ENCODE measurements around the gene IGF1R.

Gene IGF1R

DNA sequence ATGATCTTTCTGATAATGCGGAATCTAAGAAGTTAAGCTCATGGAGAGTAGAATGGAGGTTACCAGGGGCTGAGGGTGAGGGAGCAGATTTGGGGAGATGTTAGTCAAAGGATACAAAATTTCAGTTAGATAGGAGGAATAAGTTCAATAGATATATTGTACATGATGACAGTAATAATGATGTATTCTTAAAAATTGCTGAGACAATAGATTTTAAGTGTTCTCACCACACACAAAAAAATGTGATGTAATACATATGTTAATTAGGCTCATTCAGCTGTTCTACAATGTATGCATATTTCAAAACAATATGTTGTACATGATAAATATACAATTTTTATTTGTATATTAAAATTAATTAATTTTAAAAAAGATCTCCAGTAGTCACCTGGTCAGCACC is 277.9 kb downstream of the IGF1R start:
- Histone ChIP-seq H3K27ac (ENCODE audit: low read depth, low read length) (no peak overlapping the region), H3K9me3 (ENCODE audit: control insufficient read depth in 1 of 2, low read length in 2 of 2) (no peaks in the 10 kb centered on the region), H3K27me3 (ENCODE audit: control insufficient read depth in 1 of 2, insufficient read depth in 2 of 2, low read length in 2 of 2) (no peaks in the 10 kb centered on the region), H3K4me3 (ENCODE audit: low read depth in 1 of 2, low read length in 2 of 2) (no peak overlapping the region), H3K4me1 (ENCODE audit: control insufficient read depth in 1 of 2, insufficient read depth in 2 of 2, low read length in 2 of 2) (no peaks in the 10 kb centered on the region), H3K36me3 (ENCODE audit: control insufficient read depth in 1 of 2, insufficient read depth in 2 of 2, low read length in 2 of 2) (peaks cover 7 to 45% of the 10 kb centered on the region in 2 donors), H3K9ac (ENCODE audit: low read depth in 1 of 2, low read length in 2 of 2) (no peak overlapping the region)

DNA sequence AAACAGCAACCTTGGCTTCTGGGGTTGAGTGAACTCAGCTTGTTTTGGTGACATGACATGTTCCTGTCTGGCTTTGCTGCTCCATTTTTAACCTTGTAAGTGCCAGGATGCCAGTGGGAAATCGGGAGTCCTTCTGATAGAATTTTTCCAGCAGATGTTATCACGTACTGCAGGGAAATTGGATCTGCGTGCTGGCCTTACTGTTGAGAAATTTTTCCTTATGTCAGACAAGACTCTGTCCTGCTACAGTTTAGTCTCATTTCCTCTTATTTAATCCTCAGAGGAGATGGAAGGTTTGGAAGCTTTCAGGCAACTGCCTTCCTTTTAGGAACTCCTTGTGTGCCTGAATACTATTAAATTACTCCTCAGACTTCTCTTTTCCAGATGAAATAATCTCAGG is 278.7 kb downstream of the IGF1R start:
- H3K9ac ChIP-seq (ENCODE audit: low read depth in 1 of 2, low read length in 2 of 2) = no peak overlapping the region
- peaks cover 7 to 42% of the 10 kb centered on the region in 2 donors for H3K36me3 ChIP-seq (ENCODE audit: control insufficient read depth in 1 of 2, insufficient read depth in 2 of 2, low read length in 2 of 2)
- H3K9me3 ChIP-seq (ENCODE audit: control insufficient read depth in 1 of 2, low read length in 2 of 2) = no peaks in the 10 kb centered on the region
- no peaks in the 10 kb centered on the region for H3K4me1 ChIP-seq (ENCODE audit: control insufficient read depth in 1 of 2, insufficient read depth in 2 of 2, low read length in 2 of 2)
- H3K27ac ChIP-seq (ENCODE audit: low read depth, low read length) = no peak overlapping the region
- no peak overlapping the region for H3K4me3 ChIP-seq (ENCODE audit: low read depth in 1 of 2, low read length in 2 of 2)
- no peaks in the 10 kb centered on the region for H3K27me3 ChIP-seq (ENCODE audit: control insufficient read depth in 1 of 2, insufficient read depth in 2 of 2, low read length in 2 of 2)

DNA sequence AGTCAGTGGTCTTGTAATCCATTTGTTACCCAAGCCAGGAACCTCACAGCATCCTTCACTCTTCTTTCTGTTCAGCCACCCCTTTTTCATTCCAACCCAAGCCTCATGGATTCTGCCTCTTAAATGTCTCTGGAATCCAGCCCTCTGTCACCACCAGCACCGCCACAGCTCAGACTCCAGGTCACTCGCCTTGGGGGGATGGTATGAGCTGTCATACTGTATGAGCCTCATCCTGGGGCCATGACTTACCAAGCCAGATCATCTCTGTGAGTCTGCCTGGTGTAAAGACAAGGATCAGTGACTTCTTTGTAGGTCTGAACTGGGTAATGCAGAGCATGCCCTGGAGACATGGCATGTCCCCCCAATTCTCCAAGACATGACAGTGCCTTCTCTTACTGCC is 279.7 kb downstream of the IGF1R start:
- no peaks in the 10 kb centered on the region for H3K9me3 ChIP-seq (ENCODE audit: control insufficient read depth in 1 of 2, low read length in 2 of 2)
- peaks cover 2 to 33% of the 10 kb centered on the region in 2 donors for H3K36me3 ChIP-seq (ENCODE audit: control insufficient read depth in 1 of 2, insufficient read depth in 2 of 2, low read length in 2 of 2)
- H3K27ac ChIP-seq (ENCODE audit: low read depth, low read length) = no peak overlapping the region
- H3K4me3 ChIP-seq (ENCODE audit: low read depth in 1 of 2, low read length in 2 of 2) = no peak overlapping the region
- no peak overlapping the region for H3K9ac ChIP-seq (ENCODE audit: low read depth in 1 of 2, low read length in 2 of 2)
- no peaks in the 10 kb centered on the region for H3K4me1 ChIP-seq (ENCODE audit: control insufficient read depth in 1 of 2, insufficient read depth in 2 of 2, low read length in 2 of 2)
- H3K27me3 ChIP-seq (ENCODE audit: control insufficient read depth in 1 of 2, insufficient read depth in 2 of 2, low read length in 2 of 2) = no peaks in the 10 kb centered on the region

DNA sequence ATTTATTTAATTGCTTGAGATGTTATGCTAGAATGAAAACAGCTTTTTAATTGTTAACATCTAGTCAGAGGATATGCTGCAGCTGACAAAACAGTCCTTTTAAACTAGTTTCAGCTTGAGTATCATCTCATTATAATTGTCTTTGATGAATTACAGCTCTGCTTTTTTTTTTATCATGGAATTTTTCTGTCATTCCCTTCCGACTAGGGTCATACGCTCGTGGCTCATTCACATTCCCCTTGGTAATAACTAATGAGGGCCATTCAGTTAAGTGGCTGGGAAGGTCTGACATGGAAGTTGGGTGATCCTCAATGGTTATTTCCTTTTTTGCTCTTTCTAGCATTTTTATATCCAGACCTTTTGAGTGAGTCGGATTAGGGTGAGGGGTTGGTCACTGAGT is 282.2 kb downstream of the IGF1R start:
- Histone ChIP-seq H3K27ac (ENCODE audit: low read depth, low read length) (no peak overlapping the region), H3K36me3 (ENCODE audit: control insufficient read depth in 1 of 2, insufficient read depth in 2 of 2, low read length in 2 of 2) (peaks cover 0 to 23% of the 10 kb centered on the region in 2 donors), H3K9ac (ENCODE audit: low read depth in 1 of 2, low read length in 2 of 2) (no peak overlapping the region), H3K4me3 (ENCODE audit: low read depth in 1 of 2, low read length in 2 of 2) (no peak overlapping the region), H3K27me3 (ENCODE audit: control insufficient read depth in 1 of 2, insufficient read depth in 2 of 2, low read length in 2 of 2) (no peaks in the 10 kb centered on the region), H3K9me3 (ENCODE audit: control insufficient read depth in 1 of 2, low read length in 2 of 2) (no peaks in the 10 kb centered on the region), H3K4me1 (ENCODE audit: control insufficient read depth in 1 of 2, insufficient read depth in 2 of 2, low read length in 2 of 2) (no peaks in the 10 kb centered on the region)

DNA sequence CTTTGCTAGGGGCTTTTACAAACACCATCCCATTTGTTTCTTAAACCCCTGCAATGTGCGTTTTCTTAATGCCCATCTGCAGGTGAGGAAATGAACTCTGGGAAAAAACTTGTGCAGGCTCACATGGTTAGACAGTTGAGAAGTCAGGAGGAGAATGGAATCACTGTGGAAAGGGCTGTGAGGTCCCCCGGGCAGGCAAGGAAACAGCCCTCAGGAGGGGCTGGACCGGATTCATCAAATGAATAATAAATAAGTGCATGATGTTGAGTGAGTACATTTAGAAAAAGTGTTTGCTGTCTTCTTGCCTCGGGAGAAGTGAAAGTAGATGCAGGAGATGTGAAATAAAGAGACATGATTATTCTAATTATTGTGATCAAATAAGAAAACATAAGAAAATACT is 282.7 kb downstream of the IGF1R start:
- Histone ChIP-seq H3K4me3 (ENCODE audit: low read depth in 1 of 2, low read length in 2 of 2) (no peak overlapping the region), H3K27ac (ENCODE audit: low read depth, low read length) (no peak overlapping the region), H3K4me1 (ENCODE audit: control insufficient read depth in 1 of 2, insufficient read depth in 2 of 2, low read length in 2 of 2) (no peaks in the 10 kb centered on the region), H3K27me3 (ENCODE audit: control insufficient read depth in 1 of 2, insufficient read depth in 2 of 2, low read length in 2 of 2) (no peaks in the 10 kb centered on the region), H3K36me3 (ENCODE audit: control insufficient read depth in 1 of 2, insufficient read depth in 2 of 2, low read length in 2 of 2) (peaks cover 0 to 27% of the 10 kb centered on the region in 2 donors), H3K9me3 (ENCODE audit: control insufficient read depth in 1 of 2, low read length in 2 of 2) (no peaks in the 10 kb centered on the region), H3K9ac (ENCODE audit: low read depth in 1 of 2, low read length in 2 of 2) (no peak overlapping the region)

DNA sequence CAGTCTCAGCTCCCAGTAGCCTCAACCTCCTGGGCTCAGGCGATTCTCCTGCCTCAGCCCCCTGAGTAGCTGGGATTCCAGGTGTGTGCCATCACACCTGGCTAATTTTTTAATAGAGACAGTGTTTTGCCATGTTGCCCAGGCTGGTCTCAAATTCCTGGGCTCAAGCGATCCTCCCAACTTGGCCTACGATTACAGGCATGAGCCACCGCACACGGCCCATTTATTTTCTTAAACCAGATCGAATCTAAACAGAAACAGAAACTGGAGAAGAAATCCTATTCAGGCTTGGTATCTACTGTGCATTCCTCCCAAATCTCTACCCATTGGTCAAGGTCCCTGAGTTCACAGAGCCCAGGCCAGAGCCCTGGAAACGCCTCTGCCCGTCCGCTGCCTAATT is 285.1 kb downstream of the IGF1R start:
- no peaks in the 10 kb centered on the region for H3K27me3 ChIP-seq (ENCODE audit: control insufficient read depth in 1 of 2, insufficient read depth in 2 of 2, low read length in 2 of 2)
- no peak overlapping the region for H3K4me3 ChIP-seq (ENCODE audit: low read depth in 1 of 2, low read length in 2 of 2)
- H3K27ac ChIP-seq (ENCODE audit: low read depth, low read length) = no peak overlapping the region
- H3K9ac ChIP-seq (ENCODE audit: low read depth in 1 of 2, low read length in 2 of 2) = no peak overlapping the region
- H3K4me1 ChIP-seq (ENCODE audit: control insufficient read depth in 1 of 2, insufficient read depth in 2 of 2, low read length in 2 of 2) = no peaks in the 10 kb centered on the region
- H3K36me3 ChIP-seq (ENCODE audit: control insufficient read depth in 1 of 2, insufficient read depth in 2 of 2, low read length in 2 of 2) = peaks cover 0 to 25% of the 10 kb centered on the region in 2 donors
- no peaks in the 10 kb centered on the region for H3K9me3 ChIP-seq (ENCODE audit: control insufficient read depth in 1 of 2, low read length in 2 of 2)

DNA sequence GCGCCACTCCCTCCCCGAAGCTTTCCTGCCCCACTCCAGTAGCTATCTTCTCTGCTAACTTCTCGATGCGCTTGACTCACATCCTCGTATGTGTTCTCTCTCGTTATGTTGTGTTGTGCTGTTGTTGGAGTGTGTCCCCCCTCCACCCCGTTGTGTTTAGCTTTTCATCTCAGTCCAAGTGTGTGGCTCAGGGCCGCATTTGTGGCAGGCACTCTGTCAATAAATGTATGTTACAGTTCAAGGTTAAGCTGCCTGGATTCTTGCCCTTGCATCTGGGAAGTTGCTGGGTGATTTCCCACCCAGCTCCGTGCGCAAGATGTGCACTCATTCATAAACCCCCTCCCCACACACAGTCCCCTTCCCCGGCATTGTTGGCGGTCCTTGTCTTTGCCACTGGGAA is 287.4 kb downstream of the IGF1R start:
- H3K27ac ChIP-seq (ENCODE audit: low read depth, low read length) = no peak overlapping the region
- H3K9me3 ChIP-seq (ENCODE audit: control insufficient read depth in 1 of 2, low read length in 2 of 2) = no peaks in the 10 kb centered on the region
- H3K4me3 ChIP-seq (ENCODE audit: low read depth in 1 of 2, low read length in 2 of 2) = no peak overlapping the region
- H3K9ac ChIP-seq (ENCODE audit: low read depth in 1 of 2, low read length in 2 of 2) = no peak overlapping the region
- no peaks in the 10 kb centered on the region for H3K27me3 ChIP-seq (ENCODE audit: control insufficient read depth in 1 of 2, insufficient read depth in 2 of 2, low read length in 2 of 2)
- no peaks in the 10 kb centered on the region for H3K4me1 ChIP-seq (ENCODE audit: control insufficient read depth in 1 of 2, insufficient read depth in 2 of 2, low read length in 2 of 2)
- H3K36me3 ChIP-seq (ENCODE audit: control insufficient read depth in 1 of 2, insufficient read depth in 2 of 2, low read length in 2 of 2) = peaks cover 13 to 34% of the 10 kb centered on the region in 2 donors

DNA sequence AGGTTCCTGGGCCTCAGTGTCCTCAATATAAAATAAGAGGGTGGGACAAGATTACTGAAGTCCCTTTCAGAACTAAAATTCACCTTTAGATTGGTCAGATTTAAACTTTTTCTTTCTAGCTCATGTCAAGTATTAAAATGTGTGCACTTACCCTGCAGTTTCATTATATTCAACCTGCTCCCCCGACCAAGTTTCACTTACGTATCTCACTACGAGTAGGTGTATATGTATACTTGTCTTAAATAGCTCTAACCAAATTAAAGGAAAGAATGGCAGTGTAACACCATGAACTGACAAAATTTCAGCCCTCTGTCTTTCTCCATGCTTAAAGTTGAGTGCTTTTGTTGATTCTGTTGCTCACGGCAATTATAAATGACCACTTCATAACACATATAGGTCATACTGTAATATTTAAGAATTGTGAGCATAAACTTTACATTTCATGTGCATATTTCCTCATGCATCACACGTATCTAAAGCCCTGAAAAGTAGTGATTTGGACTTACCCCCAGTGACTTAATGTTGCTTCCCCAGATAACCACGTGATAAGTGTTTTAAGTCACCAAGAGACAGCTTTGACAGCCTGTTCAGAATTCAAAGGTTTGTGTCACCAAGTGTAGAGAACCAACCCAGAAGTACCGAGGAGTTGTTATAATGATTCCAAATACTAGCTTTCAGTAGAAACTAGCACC is 289.2 kb downstream of the IGF1R start:
- Histone ChIP-seq H3K9ac (ENCODE audit: low read depth in 1 of 2, low read length in 2 of 2) (no peak overlapping the region), H3K36me3 (ENCODE audit: control insufficient read depth in 1 of 2, insufficient read depth in 2 of 2, low read length in 2 of 2) (peaks cover 13 to 40% of the 10 kb centered on the region in 2 donors), H3K4me1 (ENCODE audit: control insufficient read depth in 1 of 2, insufficient read depth in 2 of 2, low read length in 2 of 2) (peaks cover 0 to 6% of the 10 kb centered on the region in 2 donors), H3K9me3 (ENCODE audit: control insufficient read depth in 1 of 2, low read length in 2 of 2) (no peaks in the 10 kb centered on the region), H3K4me3 (ENCODE audit: low read depth in 1 of 2, low read length in 2 of 2) (no peak overlapping the region), H3K27ac (ENCODE audit: low read depth, low read length) (no peak overlapping the region), H3K27me3 (ENCODE audit: control insufficient read depth in 1 of 2, insufficient read depth in 2 of 2, low read length in 2 of 2) (no peaks in the 10 kb centered on the region)

DNA sequence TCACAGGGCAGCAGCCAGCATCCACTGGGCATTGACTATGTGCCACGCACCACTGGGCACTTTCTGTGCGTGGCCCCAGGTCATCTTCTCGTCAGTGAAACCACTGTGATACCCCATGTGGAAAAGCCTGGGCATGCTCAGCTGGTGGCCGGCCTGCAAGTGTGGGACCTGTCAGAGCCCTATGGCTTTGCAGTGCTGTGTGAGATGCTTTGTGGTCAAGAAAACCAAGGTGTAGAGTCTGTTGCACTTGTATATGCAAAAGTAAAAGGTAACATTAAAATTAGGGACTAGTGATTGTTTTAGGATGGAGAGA is 289.7 kb downstream of the IGF1R start:
- no peaks in the 10 kb centered on the region for H3K27me3 ChIP-seq (ENCODE audit: control insufficient read depth in 1 of 2, insufficient read depth in 2 of 2, low read length in 2 of 2)
- peaks cover 13 to 45% of the 10 kb centered on the region in 2 donors for H3K36me3 ChIP-seq (ENCODE audit: control insufficient read depth in 1 of 2, insufficient read depth in 2 of 2, low read length in 2 of 2)
- peaks cover 0 to 10% of the 10 kb centered on the region in 2 donors for H3K4me1 ChIP-seq (ENCODE audit: control insufficient read depth in 1 of 2, insufficient read depth in 2 of 2, low read length in 2 of 2)
- no peak overlapping the region for H3K27ac ChIP-seq (ENCODE audit: low read depth, low read length)
- no peak overlapping the region for H3K4me3 ChIP-seq (ENCODE audit: low read depth in 1 of 2, low read length in 2 of 2)
- H3K9me3 ChIP-seq (ENCODE audit: control insufficient read depth in 1 of 2, low read length in 2 of 2) = no peaks in the 10 kb centered on the region
- no peak overlapping the region for H3K9ac ChIP-seq (ENCODE audit: low read depth in 1 of 2, low read length in 2 of 2)

DNA sequence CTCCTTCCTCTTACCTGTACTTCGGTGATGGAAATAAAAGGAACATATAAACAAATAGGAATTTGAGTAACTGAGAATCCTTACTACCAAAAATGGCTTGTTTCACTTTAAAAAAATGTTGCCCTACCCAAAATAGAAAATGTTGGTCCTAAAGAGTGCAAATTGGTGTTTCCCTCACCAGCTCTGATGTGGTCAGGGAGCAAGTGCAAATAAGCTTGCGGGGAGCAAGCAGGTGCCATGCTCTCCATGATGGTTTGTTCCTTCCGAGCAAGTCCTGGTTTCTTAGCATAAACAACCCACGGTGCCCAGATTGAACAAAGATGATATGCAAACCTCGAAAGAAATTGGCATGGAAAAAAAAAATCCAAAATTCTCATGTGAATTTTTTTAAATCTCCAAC is 290.5 kb downstream of the IGF1R start:
- peaks cover 13 to 47% of the 10 kb centered on the region in 2 donors for H3K36me3 ChIP-seq (ENCODE audit: control insufficient read depth in 1 of 2, insufficient read depth in 2 of 2, low read length in 2 of 2)
- H3K27me3 ChIP-seq (ENCODE audit: control insufficient read depth in 1 of 2, insufficient read depth in 2 of 2, low read length in 2 of 2) = no peaks in the 10 kb centered on the region
- peaks cover 6 to 16% of the 10 kb centered on the region in 2 donors for H3K4me1 ChIP-seq (ENCODE audit: control insufficient read depth in 1 of 2, insufficient read depth in 2 of 2, low read length in 2 of 2)
- no peak overlapping the region for H3K27ac ChIP-seq (ENCODE audit: low read depth, low read length)
- no peak overlapping the region for H3K4me3 ChIP-seq (ENCODE audit: low read depth in 1 of 2, low read length in 2 of 2)
- H3K9ac ChIP-seq (ENCODE audit: low read depth in 1 of 2, low read length in 2 of 2) = no peak overlapping the region
- no peaks in the 10 kb centered on the region for H3K9me3 ChIP-seq (ENCODE audit: control insufficient read depth in 1 of 2, low read length in 2 of 2)
